Activated CD4-positive, CD25-positive, alpha-beta regulatory T cell treated with anti-CD3 and anti-CD28 coated beads, Interleukin-2, amount 50 U/mL, for 16 hours (primary cell): ENCODE results near the gene N4BP2L2.
"Not testable (repeated sequence)": the region's sequence is repeated elsewhere in the genome, so short reads cannot be mapped to it uniquely, and the experiment has no call there.

Experiments used
- DNase-seq: peaks from one replicate; pipeline ENCODE4 v3.0.0-alpha.2; 2020; ENCODE audit warnings: low read depth, low spot score

Gene N4BP2L2

GRCh38 chr13:32538621-32539246, at the start of gene N4BP2L2:
N4BP2L2 (minus strand) TSS chr13:32538795; CDS start chr13:32537027, 1,768 bp downstream.
- DNase-seq, result peak; percentile 86

GRCh38 chr13:32587811-32588170, 49.2 kb upstream of the N4BP2L2 start:
- no peak for DNase-seq

DNA sequence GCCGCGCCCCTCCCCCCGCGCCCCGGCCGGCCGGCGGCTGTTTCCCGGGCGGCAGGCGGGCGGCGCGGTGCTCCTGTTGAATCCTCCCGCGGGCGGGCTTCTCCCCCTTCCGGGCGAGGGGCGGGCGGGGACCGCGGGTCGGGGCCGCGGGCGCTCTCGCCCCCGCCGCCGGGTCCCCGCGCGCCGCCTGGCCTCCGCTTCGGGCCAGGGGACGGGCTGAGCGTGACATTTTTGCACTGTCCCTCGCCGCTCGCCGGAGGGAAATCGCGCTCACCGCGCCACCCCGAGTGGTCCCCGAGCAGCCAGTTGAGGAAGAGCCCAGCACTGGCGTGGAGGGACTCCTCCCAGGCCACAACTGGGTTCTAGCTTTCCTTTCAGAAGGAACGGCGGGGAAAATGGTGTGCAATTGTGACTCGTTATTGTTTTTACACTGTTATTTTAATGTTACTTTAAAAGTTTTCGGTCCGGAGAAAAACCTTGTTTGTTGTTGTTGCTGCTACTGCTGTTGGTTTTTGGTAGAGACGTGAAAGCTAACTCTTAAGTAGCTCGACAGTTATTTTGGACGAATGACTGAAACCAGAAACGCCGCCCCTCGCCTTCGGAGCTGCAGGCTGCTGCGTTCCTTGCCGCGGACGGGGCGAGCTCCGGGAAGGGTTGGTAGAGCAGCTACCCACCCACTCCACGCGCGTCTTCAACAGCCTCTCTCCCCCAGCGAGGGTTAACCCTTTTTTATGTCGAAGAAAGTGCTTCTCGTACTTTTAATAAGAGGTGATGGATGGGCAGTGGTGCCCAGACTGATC, 48.6 kb upstream of the N4BP2L2 start:
- peak; percentile 18 for DNase-seq

GRCh38 chr13:32586080-32586900, 47.7 kb upstream of the N4BP2L2 start, which contains the start of gene PDS5B:
PDS5B (plus strand) TSS chr13:32586452; CDS start chr13:32648773, 62,321 bp downstream.
- peak; percentile 88 for DNase-seq

- DNase-seq, result no peak
Measured at GRCh38 chr13:32585550-32586079, 47.0 kb upstream of the N4BP2L2 start.

DNA sequence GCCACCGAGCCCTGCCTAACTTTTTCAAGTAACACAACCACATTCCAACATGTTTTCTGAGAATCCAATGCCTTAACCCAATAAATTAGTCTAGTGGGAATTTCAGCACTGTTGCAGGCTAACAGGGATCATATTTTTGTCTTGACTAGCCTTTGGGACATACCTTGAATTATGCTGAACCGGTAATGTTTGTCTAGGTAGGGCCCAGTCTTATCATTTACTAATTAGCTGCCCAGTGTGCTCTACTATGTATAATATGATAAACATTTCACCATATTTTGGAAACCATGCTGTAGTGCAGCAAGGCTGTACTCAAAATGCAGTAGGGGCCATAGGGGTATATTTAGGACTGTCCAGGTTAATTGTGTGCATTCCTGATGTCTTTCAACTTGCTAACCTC, 44.4 kb upstream of the N4BP2L2 start:
- no peak for DNase-seq

DNA sequence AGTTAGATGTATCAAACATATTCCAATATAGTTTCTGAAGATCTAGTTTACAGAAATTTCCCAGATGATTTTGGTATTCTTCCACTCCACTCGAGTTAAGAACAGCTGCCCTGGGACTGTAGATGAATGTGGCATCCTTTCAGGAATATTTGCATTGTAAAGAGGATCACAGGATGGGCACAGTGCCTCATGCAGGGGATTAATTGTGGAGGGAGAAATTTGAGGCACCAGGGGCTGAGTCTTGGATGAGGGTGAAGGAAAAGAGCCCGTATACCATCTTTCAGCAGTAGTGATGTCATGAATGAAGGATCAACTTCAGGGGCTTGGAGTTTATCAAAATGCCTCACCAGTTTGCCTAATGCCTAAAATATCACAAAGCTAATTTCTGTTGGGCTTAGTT, 43.7 kb upstream of the N4BP2L2 start:
- DNase-seq, result no peak

DNA sequence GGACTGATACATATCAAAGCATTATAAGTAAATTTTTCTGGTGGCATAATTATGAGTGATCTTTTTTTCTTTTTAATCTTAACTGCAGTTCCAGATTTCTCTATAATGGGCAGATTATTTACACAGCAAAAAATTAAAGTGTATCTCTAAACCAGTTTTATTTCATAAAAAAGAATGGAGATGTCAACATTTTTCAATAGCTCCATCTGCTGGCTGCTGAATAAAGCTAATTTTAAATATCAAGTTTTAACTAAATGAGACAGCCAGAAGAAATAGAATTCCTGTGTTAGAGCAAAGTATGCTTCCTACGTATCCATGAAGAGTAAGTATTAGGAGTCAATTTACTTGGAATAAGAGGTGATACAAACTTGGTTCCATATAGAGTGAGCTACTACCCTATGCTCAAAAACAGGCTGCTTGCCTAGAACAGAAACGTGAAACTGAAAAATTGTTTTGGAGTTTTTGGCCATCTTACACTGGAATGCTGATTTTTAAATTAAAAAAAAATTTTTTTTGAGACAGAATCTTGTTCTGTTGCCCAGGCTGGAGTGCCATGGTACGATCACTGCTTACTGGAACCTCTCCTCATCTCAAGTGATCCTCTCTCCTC, 42.7 kb upstream of the N4BP2L2 start:
- no peak for DNase-seq

GRCh38 chr13:32577032-32577431, 38.4 kb upstream of the N4BP2L2 start:
- DNase-seq, result no peak

DNA sequence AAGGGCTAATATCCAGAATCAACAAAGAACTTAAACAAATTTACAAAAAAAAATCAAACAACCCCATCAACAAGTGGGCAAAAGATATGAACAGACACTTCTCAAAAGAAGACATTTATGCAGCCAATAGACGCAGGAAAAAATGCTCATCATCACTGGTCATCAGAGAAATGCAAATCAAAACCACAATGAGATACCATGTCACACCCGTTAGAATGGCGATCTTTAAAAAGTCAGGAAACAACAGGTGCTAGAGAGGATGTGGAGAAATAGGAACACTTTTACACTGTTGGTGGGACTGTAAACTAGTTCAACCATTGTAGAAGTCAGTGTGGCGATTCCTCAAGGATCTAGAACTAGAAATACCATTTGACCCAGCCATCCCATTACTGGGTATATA, 37.1 kb upstream of the N4BP2L2 start:
- DNase-seq, result not testable (repeated sequence)

DNA sequence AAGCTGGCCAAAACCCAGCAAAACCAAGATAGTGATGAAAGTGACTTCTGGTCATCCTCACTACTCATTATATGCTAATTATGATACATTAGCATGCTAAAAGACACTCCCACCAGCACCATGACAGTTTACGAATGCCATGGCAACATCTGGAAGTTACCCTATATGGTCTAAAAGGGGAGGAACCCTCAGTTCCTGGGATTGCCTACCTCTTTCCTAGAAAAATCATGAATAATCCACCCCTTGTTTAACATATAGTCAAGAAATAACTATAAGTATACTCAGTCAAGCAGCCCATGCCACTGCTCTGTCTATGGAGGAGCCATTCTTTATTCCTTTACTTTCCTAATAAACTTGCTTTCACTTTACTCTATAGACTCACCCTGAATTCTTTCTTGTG, 22.2 kb upstream of the N4BP2L2 start:
- not testable (repeated sequence) for DNase-seq

DNA sequence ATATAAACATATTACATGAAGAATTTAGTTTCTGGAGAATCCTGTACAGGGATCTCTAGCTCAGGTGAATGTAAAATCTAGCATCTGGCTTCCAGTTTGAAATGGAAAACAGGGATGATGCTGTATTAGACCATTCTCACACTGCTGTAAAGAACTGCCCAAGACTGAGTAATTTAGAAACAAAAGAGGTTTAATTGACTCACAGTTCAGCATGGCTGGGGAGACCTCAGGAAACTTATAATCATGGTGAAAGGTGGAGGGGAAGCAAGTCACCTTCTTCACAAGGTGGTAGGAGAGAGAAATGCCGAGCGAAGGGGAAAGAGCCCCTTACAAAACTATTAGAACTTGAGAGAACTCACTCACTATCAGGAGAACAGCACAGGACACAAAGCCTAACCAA, 17.0 kb upstream of the N4BP2L2 start:
- no peak for DNase-seq

GRCh38 chr13:32553720-32554119, 15.1 kb upstream of the N4BP2L2 start:
- DNase-seq, result no peak

- no peak for DNase-seq
Measured at GRCh38 chr13:32549788-32550187, 11.2 kb upstream of the N4BP2L2 start.

DNA sequence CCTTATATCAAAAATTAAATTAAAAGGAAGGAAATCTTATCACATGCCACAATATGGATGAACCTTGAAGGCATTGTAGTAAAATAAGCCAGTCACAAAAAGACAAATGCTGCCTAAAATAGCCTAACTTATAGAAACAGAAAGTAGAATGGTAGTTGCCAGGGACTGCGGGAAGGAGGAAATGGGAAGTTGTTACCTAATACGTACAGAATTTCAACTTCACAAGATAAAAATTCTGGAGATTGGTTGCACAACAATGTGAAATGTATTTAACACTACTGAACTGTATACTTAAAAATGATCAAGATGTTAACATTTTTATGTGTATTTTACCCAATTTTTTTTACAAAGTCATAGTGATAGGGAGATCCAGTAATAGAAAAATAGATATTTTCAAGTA, 10.2 kb upstream of the N4BP2L2 start:
- DNase-seq, result no peak

GRCh38 chr13:32545083-32545482, 6.5 kb upstream of the N4BP2L2 start:
- no peak for DNase-seq

- DNase-seq, result no peak
Measured at GRCh38 chr13:32542221-32542620, 3.6 kb upstream of the N4BP2L2 start.

- no peak for DNase-seq
Measured at GRCh38 chr13:32538143-32538620, 413 bp downstream of the N4BP2L2 start.

DNA sequence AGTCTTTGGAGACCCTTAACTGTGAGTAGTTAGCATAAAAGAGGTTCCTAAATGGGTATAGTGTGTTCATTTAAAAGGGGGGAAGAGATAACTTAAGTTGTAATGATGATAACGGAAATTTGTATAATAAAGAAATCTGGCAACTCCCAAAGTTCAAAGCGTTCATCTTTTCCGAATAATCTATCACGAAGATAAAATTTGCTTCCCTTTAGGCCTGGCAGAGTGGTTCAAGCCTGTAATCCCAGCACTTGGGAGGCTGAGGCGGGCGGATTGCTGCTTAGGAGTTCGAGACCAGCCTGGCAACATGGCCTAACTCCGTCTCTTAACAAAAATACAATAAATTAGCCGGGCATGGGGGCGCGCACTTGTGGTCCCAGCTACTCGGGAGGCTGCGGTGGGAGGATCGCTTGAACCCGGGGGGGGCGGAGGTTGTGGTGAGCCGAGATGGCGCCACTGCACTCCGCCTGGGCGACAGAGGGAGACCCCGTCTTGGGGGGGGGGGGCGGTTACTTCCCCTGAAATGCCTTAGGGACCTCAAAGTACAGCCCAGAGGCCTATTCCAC, 934 bp downstream of the N4BP2L2 start:
- DNase-seq, result no peak

GRCh38 chr13:32535748-32536147, 2.8 kb downstream of the N4BP2L2 start:
- DNase-seq, result no peak

DNA sequence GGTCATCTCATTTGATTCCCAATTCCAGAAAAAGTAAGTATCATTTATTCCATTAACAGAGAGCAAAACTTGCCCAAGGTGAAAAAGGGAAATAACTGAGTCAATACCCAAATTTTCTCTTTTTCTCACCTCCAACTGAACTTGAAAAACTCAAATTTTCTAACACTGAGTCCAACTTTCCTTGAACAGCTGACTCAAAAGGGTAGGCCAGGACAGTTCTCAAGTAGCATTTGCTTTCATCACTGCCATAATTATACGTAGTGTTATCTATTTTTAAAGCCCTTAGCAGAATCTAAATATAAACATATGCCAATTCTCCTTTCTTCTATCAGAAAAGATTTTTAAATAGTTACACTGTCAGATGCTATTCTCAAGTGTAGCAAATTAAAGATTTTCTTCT, 3.5 kb downstream of the N4BP2L2 start:
- no peak for DNase-seq
